ENCODE data around the gene MAMDC4.

Gene MAMDC4

GRCh38 chr9:136820971-136821825 lies 30.9 kb upstream of the MAMDC4 start:
- H3K4me3 ChIP-seq (replicated peaks; ENCODE audit: low read depth, low read length) = no peak overlapping the region
- TF ChIP-seq, protein P1, sequence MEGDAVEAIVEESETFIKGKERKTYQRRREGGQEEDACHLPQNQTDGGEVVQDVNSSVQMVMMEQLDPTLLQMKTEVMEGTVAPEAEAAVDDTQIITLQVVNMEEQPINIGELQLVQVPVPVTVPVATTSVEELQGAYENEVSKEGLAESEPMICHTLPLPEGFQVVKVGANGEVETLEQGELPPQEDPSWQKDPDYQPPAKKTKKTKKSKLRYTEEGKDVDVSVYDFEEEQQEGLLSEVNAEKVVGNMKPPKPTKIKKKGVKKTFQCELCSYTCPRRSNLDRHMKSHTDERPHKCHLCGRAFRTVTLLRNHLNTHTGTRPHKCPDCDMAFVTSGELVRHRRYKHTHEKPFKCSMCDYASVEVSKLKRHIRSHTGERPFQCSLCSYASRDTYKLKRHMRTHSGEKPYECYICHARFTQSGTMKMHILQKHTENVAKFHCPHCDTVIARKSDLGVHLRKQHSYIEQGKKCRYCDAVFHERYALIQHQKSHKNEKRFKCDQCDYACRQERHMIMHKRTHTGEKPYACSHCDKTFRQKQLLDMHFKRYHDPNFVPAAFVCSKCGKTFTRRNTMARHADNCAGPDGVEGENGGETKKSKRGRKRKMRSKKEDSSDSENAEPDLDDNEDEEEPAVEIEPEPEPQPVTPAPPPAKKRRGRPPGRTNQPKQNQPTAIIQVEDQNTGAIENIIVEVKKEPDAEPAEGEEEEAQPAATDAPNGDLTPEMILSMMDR (IDR thresholded peaks at IDR 0.05; ENCODE audit: low read depth, low read length, missing control alignments) = no peak
- DNase-seq (ENCODE audit: extremely low read depth, low read depth) = no peak

- H3K4me3 ChIP-seq (replicated peaks; ENCODE audit: low read depth, low read length) = no peak overlapping the region
- DNase-seq (ENCODE audit: extremely low read depth, low read depth) = no peak
- TF ChIP-seq, protein P1 (IDR thresholded peaks at IDR 0.05; ENCODE audit: low read depth, low read length, missing control alignments) = no peak
Observed at GRCh38 chr9:136821826-136822544, 30.2 kb upstream of the MAMDC4 start.

DNA sequence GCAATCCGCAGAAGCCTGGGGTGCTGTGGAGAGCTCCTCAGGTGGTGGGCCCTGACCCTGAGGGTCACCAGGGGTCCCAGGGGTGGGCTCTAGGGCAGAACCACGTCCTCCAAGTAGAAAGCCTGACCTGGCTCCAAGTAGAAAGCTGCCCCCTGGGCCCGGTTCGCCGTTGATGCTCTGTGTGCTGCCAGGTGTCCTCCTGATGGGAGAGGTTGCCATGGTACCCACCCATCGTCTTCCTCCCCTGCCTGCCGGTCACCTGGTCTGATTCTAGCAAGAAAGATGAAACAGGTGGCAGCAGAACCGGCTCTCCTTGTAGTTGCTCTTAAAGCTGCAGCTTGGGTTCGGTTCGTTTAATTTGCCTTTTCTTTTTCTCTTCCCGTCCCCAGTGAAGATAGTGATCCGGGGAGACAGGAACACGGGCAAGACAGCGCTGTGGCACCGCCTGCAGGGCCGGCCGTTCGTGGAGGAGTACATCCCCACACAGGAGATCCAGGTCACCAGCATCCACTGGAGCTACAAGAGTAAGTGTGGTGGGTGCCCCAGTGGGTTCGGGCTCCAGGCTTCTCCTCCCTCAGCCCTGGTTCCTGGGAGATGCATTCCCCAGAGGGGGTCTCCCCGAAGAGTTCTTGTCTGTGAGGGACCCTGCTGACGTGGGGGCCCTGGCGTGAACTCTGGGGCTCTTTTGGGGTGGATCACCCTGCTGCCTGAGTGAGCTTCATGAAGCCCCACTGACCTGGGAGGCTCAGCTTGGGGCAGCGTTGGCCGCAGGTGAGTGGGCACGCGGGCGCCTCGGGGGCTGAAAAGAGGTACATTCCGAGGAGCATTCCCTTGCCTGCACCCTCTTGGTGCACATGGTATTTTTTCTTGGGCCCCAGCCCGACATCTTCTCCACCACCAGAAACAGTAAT lies 28.8 kb upstream of the MAMDC4 start:
- DNase-seq (ENCODE audit: extremely low read depth, low read depth) = no peak
- no peak overlapping the region for H3K4me3 ChIP-seq (replicated peaks; ENCODE audit: low read depth, low read length)
- TF ChIP-seq, protein P1 (IDR thresholded peaks at IDR 0.05; ENCODE audit: low read depth, low read length, missing control alignments) = no peak

- TF ChIP-seq, protein P1 (IDR thresholded peaks at IDR 0.05; ENCODE audit: low read depth, low read length, missing control alignments) = no peak
- DNase-seq (ENCODE audit: extremely low read depth, low read depth) = no peak
- H3K4me3 ChIP-seq (replicated peaks; ENCODE audit: low read depth, low read length) = no peak overlapping the region
Observed at GRCh38 chr9:136824496-136825225, 27.5 kb upstream of the MAMDC4 start.

DNA sequence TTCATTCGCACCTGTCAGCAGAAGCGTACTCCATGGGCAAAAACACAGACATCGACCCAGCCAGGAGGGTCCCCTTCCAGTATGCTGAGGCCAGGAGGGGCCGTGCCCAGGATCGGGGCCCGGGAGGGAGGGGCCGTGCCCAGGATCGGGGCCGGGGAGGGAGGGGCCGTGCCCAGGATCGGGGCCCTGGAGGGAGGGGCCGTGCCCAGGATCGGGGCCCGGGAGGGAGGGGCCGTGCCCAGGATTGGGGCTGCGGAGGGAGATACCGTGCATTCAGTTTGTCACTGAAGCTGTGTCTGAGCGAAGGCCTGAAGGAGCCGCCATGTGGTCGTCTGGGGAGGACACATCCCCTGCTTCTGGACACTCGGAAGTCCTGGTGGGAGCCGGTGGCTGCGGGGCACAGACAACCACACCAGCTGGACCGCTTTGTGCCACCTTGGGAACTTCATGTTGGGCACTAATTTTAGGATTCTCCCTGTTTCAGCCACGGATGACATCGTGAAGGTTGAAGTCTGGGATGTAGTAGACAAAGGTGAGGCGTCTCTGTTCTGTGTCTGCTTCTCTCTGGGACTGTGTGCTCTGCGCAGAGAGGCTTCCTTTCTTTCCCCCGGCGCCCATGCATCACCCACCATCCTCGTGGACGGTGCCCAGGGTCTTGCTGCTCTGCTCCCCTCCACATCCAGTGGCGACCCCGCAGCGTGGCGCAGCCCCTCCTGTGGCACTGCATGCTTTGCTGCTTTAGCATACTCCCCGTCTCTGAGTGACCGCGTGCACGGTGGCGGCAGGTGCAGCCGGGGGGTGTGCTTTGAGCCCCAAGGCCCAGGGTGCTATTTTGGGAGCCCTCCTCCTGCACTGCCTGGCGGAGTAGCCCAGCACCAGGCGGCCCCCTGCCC lies 26.6 kb upstream of the MAMDC4 start:
- no peak for DNase-seq (ENCODE audit: extremely low read depth, low read depth)
- no peak overlapping the region for H3K4me3 ChIP-seq (replicated peaks; ENCODE audit: low read depth, low read length)
- TF ChIP-seq, protein P1 (IDR thresholded peaks at IDR 0.05; ENCODE audit: low read depth, low read length, missing control alignments) = no peak

Data from HFF-Myc (cell line).